H9 (cell line): Measurements from ENCODE around the gene GRIA2. TPM values are rescaled to one million over a fixed set of nuclear protein-coding genes. Genes with fewer than 3 reads are reported as not detected.

Experiments
- DNase-seq: peaks from one replicate; pipeline ENCODE4 v3.0.0-alpha.2; 2017
- H2AFZ ChIP-seq: one replicate; pipeline ENCODE4 v1.6.1; 2013; ENCODE audit warnings: mild to moderate bottlenecking, low read length, control low read depth, moderate library complexity
- H2AK5ac ChIP-seq: 2 replicates; pipeline ENCODE4 v1.6.1; 2013; ENCODE audit warnings: low read length, control low read depth, mixed read lengths; ENCODE audit not compliant: insufficient read length
- H2BK120ac ChIP-seq: one replicate; pipeline ENCODE4 v1.6.1; 2013; ENCODE audit warnings: low read depth, mild to moderate bottlenecking, low read length, control low read depth, inconsistent platforms; ENCODE audit not compliant: poor library complexity, severe bottlenecking
- H2BK12ac ChIP-seq: 2 replicates; pipeline ENCODE4 v1.6.1; 2013; ENCODE audit warnings: low read length, control low read depth, mixed read lengths, low read depth; ENCODE audit not compliant: insufficient read length
- H2BK15ac ChIP-seq: 2 replicates; pipeline ENCODE4 v1.6.1; 2013; ENCODE audit warnings: low read depth, low read length, control low read depth
- H2BK20ac ChIP-seq: one replicate; pipeline ENCODE4 v1.6.1; 2013; ENCODE audit warnings: low read depth, mild to moderate bottlenecking, low read length, control low read depth, inconsistent platforms; ENCODE audit not compliant: poor library complexity, severe bottlenecking
- H2BK5ac ChIP-seq: 2 replicates; pipeline ENCODE4 v1.6.1; 2013; ENCODE audit warnings: low read length, control low read depth, mixed read lengths; ENCODE audit not compliant: insufficient read length
- H3K14ac ChIP-seq: 2 replicates; pipeline ENCODE4 v1.6.1; 2013; ENCODE audit warnings: low read length, control low read depth; ENCODE audit not compliant: insufficient read depth
- H3K18ac ChIP-seq: 2 replicates; pipeline ENCODE4 v1.6.1; 2013; ENCODE audit warnings: low read depth, mild to moderate bottlenecking, mixed read lengths, low read length, control low read depth; ENCODE audit not compliant: insufficient read length
- H3K23ac ChIP-seq: 2 replicates; pipeline ENCODE4 v1.6.1; 2013; ENCODE audit warnings: low read length, control low read depth, mixed read lengths, low read depth; ENCODE audit not compliant: insufficient read length
- H3K23me2 ChIP-seq: 2 replicates; pipeline ENCODE4 v1.6.1; 2013; ENCODE audit warnings: low read depth, mild to moderate bottlenecking, mixed read lengths, low read length, control low read depth; ENCODE audit not compliant: insufficient read length, poor library complexity, severe bottlenecking
- H3K27ac ChIP-seq: 2 replicates; pipeline ENCODE4 v1.5.1; 2013; ENCODE audit warnings: low read length, control low read depth, mixed read lengths, low read depth; ENCODE audit not compliant: insufficient read length
- H3K27me3 ChIP-seq: 2 replicates; pipeline ENCODE4 v1.6.1; 2013; ENCODE audit warnings: low read length, control low read depth, inconsistent platforms; ENCODE audit not compliant: insufficient read depth
- H3K4ac ChIP-seq: 2 replicates; pipeline ENCODE4 v1.6.1; 2013; ENCODE audit warnings: low read depth, mild to moderate bottlenecking, control low read depth, inconsistent platforms, low read length, moderate library complexity
- H3K4me1 ChIP-seq: 2 replicates; pipeline ENCODE4 v1.6.1; 2013; ENCODE audit warnings: low read length, control low read depth, inconsistent platforms; ENCODE audit not compliant: insufficient read depth
- H3K4me2 ChIP-seq: 2 replicates; pipeline ENCODE4 v1.6.1; 2013; ENCODE audit warnings: low read length, control low read depth, mixed read lengths; ENCODE audit not compliant: insufficient read length, insufficient read depth
- H3K56ac ChIP-seq: 2 replicates; pipeline ENCODE4 v1.6.1; 2013; ENCODE audit warnings: low read depth, mild to moderate bottlenecking, mixed read lengths, low read length, control low read depth; ENCODE audit not compliant: insufficient read length
- H3K79me1 ChIP-seq: 2 replicates; pipeline ENCODE4 v1.6.1; 2013; ENCODE audit warnings: low read depth, mild to moderate bottlenecking, moderate library complexity, low read length, control low read depth, inconsistent platforms; ENCODE audit not compliant: insufficient read depth, poor library complexity, severe bottlenecking
- H3K79me2 ChIP-seq: 2 replicates; pipeline ENCODE4 v1.6.1; 2013; ENCODE audit warnings: low read length, control low read depth, inconsistent platforms; ENCODE audit not compliant: insufficient read depth
- H3K9ac ChIP-seq: 2 replicates; pipeline ENCODE4 v1.6.1; 2013; ENCODE audit warnings: low read length, control low read depth, mixed read lengths; ENCODE audit not compliant: insufficient read length; ENCODE audit errors: extremely low read depth
- H3K9me3 ChIP-seq: one replicate; pipeline ENCODE4 v1.6.1; 2013; ENCODE audit warnings: low read depth, low read length, inconsistent platforms; ENCODE audit not compliant: control insufficient read depth
- H3T11ph ChIP-seq: one replicate; pipeline ENCODE4 v1.6.1; 2013; ENCODE audit warnings: mild to moderate bottlenecking, low read length, control low read depth, inconsistent platforms
- H4K20me1 ChIP-seq: one replicate; pipeline ENCODE4 v1.6.1; 2013; ENCODE audit not compliant: control insufficient read depth, insufficient read length, insufficient read depth
- H4K5ac ChIP-seq: 2 replicates; pipeline ENCODE4 v1.6.1; 2013; ENCODE audit warnings: low read depth, mild to moderate bottlenecking, mixed read lengths, low read length, control low read depth; ENCODE audit not compliant: insufficient read length
- H4K8ac ChIP-seq: replicated peaks from 2 replicates; pipeline ENCODE4 v1.6.1; 2013; ENCODE audit warnings: low read length, control low read depth, mixed read lengths, low read depth; ENCODE audit not compliant: insufficient read length
- H4K91ac ChIP-seq: 2 replicates; pipeline ENCODE4 v1.6.1; 2013; ENCODE audit warnings: low read depth, mild to moderate bottlenecking, moderate library complexity, mixed read lengths, low read length, control low read depth; ENCODE audit not compliant: insufficient read length
- H3K27ac Mint-ChIP-seq, 3 experiments: 2 replicates in 2 of 3; 3 replicates in 1 of 3; pipeline ENCODE4 v1.8.0; 2020 to 2021; ENCODE audit warnings: mixed read lengths in 3 of 3, mild to moderate bottlenecking in 1 of 3, moderate library complexity in 1 of 3
- H3K27me3 Mint-ChIP-seq: 2 replicates; pipeline ENCODE4 v1.8.0; 2021; ENCODE audit warnings: low read depth, mild to moderate bottlenecking, moderate library complexity, mixed read lengths
- H3K36me3 Mint-ChIP-seq, 3 experiments: 2 replicates in 2 of 3; 3 replicates in 1 of 3; pipeline ENCODE4 v1.8.0; 2020 to 2021; ENCODE audit warnings: low read depth in 3 of 3, mixed read lengths in 3 of 3; ENCODE audit not compliant: insufficient read depth in 1 of 3
- H3K4me1 Mint-ChIP-seq, 2 experiments: 2 replicates each; pipeline ENCODE4 v1.8.0; 2020; ENCODE audit warnings: mixed read lengths in 2 of 2
- H3K4me3 Mint-ChIP-seq, 2 experiments: 2 replicates in 1 of 2; 3 replicates in 1 of 2; pipeline ENCODE4 v1.8.0; 2020 to 2021; ENCODE audit warnings: mild to moderate bottlenecking in 2 of 2, mixed read lengths in 2 of 2, moderate library complexity in 1 of 2
- H3K9me3 Mint-ChIP-seq, 2 experiments: 2 replicates in 1 of 2; 3 replicates in 1 of 2; pipeline ENCODE4 v1.8.0; 2020; ENCODE audit warnings: mild to moderate bottlenecking in 2 of 2, mixed read lengths in 2 of 2, moderate library complexity in 1 of 2
- CTCF ChIP-seq: fragments of 200-600 bp; sonication (generic); conservative IDR thresholded peaks from 3 replicates; pipeline ENCODE4 v1.8.0; 2021; ENCODE audit warnings: antibody characterized with exemption, mild to moderate bottlenecking
- WGBS: extraction: QIAGEN DNeasy Blood & Tissue Kit; methylation state at CpG from one replicate; pipeline ENCODE4 v1.1.7; 2013; ENCODE audit warnings: missing lambda C conversion rate, low lambda C conversion rate, mixed read lengths; ENCODE audit not compliant: insufficient read length; ENCODE audit errors: extremely low coverage; 5-methylcytosine and 5-hydroxymethylcytosine counted together
- total RNA-seq: library from RNA; stranded (reverse); gene quantifications from 2 replicates; pipeline ENCODE4 v1.2.1, GENCODE V29; 2021

GRIA2 gene
- total RNA-seq, 1 experiment from 2014 or later: not detected

- no peak for DNase-seq
- no peak overlapping the region for H3K9ac ChIP-seq
- Mint-ChIP-seq H3K27me3 (no peaks in the 10 kb centered on the region), H3K4me3 (no peak overlapping the region), H3K4me1 (peaks cover 4 to 19% of the 10 kb centered on the region in 2 experiments), H3K27ac (no peak overlapping the region), H3K9me3 (no peaks in the 10 kb centered on the region), H3K36me3 (no peaks in the 10 kb centered on the region; a peak in 1 of 7 replicates)
- no peaks in the 10 kb centered on the region for H3K27me3 ChIP-seq
- H4K20me1 ChIP-seq: no peaks in the 10 kb centered on the region
- no peaks in the 10 kb centered on the region; the same call in 1 of the 2 replicates for H3K79me2 ChIP-seq
- no peak overlapping the region for H3K18ac ChIP-seq
- H3K4me2 ChIP-seq: no peak overlapping the region
- no peak for TF ChIP-seq CTCF
- H3K9me3 ChIP-seq: no peaks in the 10 kb centered on the region
- H3K79me1 ChIP-seq: no peaks in the 10 kb centered on the region
- no peak overlapping the region for H4K8ac ChIP-seq
- no CpG with 5 or more reads among the region's 1 CpG for WGBS
- H2AFZ ChIP-seq: no peak overlapping the region
- H2BK12ac ChIP-seq: no peak overlapping the region
- no peak overlapping the region for H2BK20ac ChIP-seq
- no peak overlapping the region for H2AK5ac ChIP-seq
- H2BK15ac ChIP-seq: no peak overlapping the region
- no peak overlapping the region for H4K91ac ChIP-seq
- H4K5ac ChIP-seq: no peak overlapping the region
- no peak overlapping the region for H3K56ac ChIP-seq
- H3K4ac ChIP-seq: no peak overlapping the region
- H2BK5ac ChIP-seq: no peak overlapping the region
- no peak overlapping the region for H3K27ac ChIP-seq
- H3K14ac ChIP-seq: no peak overlapping the region
- H3K23ac ChIP-seq: no peak overlapping the region
- H3T11ph ChIP-seq: no peak overlapping the region
- no peak overlapping the region for H2BK120ac ChIP-seq
- H3K23me2 ChIP-seq: no peaks in the 10 kb centered on the region
- H3K4me1 ChIP-seq: no peaks in the 10 kb centered on the region
Measured at GRCh38 chr4:157358851-157359250, 138.3 kb downstream of the GRIA2 start.
